Hepatocyte (in vitro differentiated cells): ENCODE measurements around the gene SLC31A2. TPM values are rescaled to one million over a fixed set of nuclear protein-coding genes. Genes with fewer than 3 reads are reported as not detected.

ENCODE experiments used
- DNase-seq: peaks from one replicate; pipeline ENCODE4 v3.0.0-alpha.2; 2016; ENCODE audit warnings: low spot score
- H2AFZ ChIP-seq: fragments of 200-600 bp; sonication (generic); 2 replicates; pipeline ENCODE4 v1.6.0; 2016; ENCODE audit warnings: antibody characterized with exemption, mild to moderate bottlenecking
- H3K27ac ChIP-seq: fragments of 200-600 bp; sonication (generic); 2 replicates; pipeline ENCODE4 v1.5.1; 2016; ENCODE audit warnings: mild to moderate bottlenecking
- H3K27me3 ChIP-seq: fragments of 200-600 bp; sonication (generic); 2 replicates; pipeline ENCODE4 v1.6.1; 2016
- H3K36me3 ChIP-seq: fragments of 200-600 bp; sonication (generic); replicated peaks from 2 replicates; pipeline ENCODE4 v1.5.1; 2016; ENCODE audit warnings: low read depth; ENCODE audit not compliant: insufficient read depth
- H3K4me1 ChIP-seq: fragments of 200-600 bp; sonication (generic); 2 replicates; pipeline ENCODE4 v1.5.1; 2016; ENCODE audit warnings: mild to moderate bottlenecking, moderate library complexity; ENCODE audit not compliant: insufficient read depth
- H3K4me2 ChIP-seq: fragments of 200-600 bp; sonication (generic); 2 replicates; pipeline ENCODE4 v1.6.0; 2016
- H3K4me3 ChIP-seq: fragments of 200-600 bp; sonication (generic); 2 replicates; pipeline ENCODE4 v1.5.1; 2016; ENCODE audit warnings: mild to moderate bottlenecking
- H3K79me2 ChIP-seq: fragments of 200-600 bp; sonication (generic); 2 replicates; pipeline ENCODE4 v1.6.0; 2017; ENCODE audit warnings: mild to moderate bottlenecking
- H3K9me2 ChIP-seq: fragments of 200-600 bp; sonication (generic); replicated peaks from 2 replicates; pipeline ENCODE4 v1.6.0; 2017; ENCODE audit warnings: mild to moderate bottlenecking; ENCODE audit not compliant: insufficient read depth
- H3K9me3 ChIP-seq: fragments of 200-600 bp; sonication (generic); 2 replicates; pipeline ENCODE4 v1.5.1; 2016; ENCODE audit warnings: low read depth, mild to moderate bottlenecking
- H4K20me1 ChIP-seq: fragments of 200-600 bp; sonication (generic); 2 replicates; pipeline ENCODE4 v1.6.0; 2016; ENCODE audit warnings: mild to moderate bottlenecking; ENCODE audit not compliant: insufficient read depth, poor library complexity, severe bottlenecking
- CTCF ChIP-seq: fragments of 200-600 bp; sonication (generic); IDR thresholded peaks from 2 replicates; pipeline ENCODE4 v1.5.1; 2016; ENCODE audit warnings: antibody characterized with exemption, mild to moderate bottlenecking; ENCODE audit not compliant: poor library complexity
- EZH2 ChIP-seq: fragments of 200-600 bp; sonication (generic); IDR thresholded peaks from 2 replicates; pipeline ENCODE4 v1.6.1; 2016; ENCODE audit warnings: antibody characterized with exemption, mild to moderate bottlenecking, borderline replicate concordance
- EZH2phosphoT487 ChIP-seq: fragments of 200-600 bp; sonication (generic); IDR thresholded peaks from one replicate; pipeline ENCODE4 v1.6.1; 2018; ENCODE audit warnings: antibody characterized with exemption, mild to moderate bottlenecking, low read depth, moderate library complexity; ENCODE audit not compliant: unreplicated experiment, severe bottlenecking
- WGBS: methylation state at CpG from one replicate; pipeline ENCODE4 v1.1.6; 2016; ENCODE audit warnings: low lambda C conversion rate; ENCODE audit errors: missing lambda C conversion rate; 5-methylcytosine and 5-hydroxymethylcytosine counted together
- polyA plus RNA-seq: library from polyadenylated mRNA; unstranded; fragments of >200 nt; fragmentation: Nextera tagmentation; extraction: Ambion mirVana; gene quantifications from 2 replicates; pipeline ENCODE4 v1.2.1, GENCODE V29; 2016
- total RNA-seq: library from RNA; depleted of rRNA; stranded (reverse); fragments of >200 nt; gene quantifications from 2 replicates; pipeline ENCODE4 v1.2.3, GENCODE V29; 2014

Gene SLC31A2
- total and polyA plus RNA-seq, 2 experiments from 2014 or later, result 20.1 to 26.9 TPM

- H3K36me3 ChIP-seq, result no peaks in the 10 kb centered on the region
- peak overlapping the region; percentile 83 for H3K27ac ChIP-seq
- WGBS, result 65% methylated on average over 11 of the region's 11 CpGs
- peaks cover 7% of the 10 kb centered on the region for H3K4me1 ChIP-seq
- H3K9me2 ChIP-seq, result no peaks in the 10 kb centered on the region
- peak overlapping the region; percentile 87 for H3K4me2 ChIP-seq
- peak overlapping the region; percentile 82 for H3K4me3 ChIP-seq
- no peaks in the 10 kb centered on the region for H4K20me1 ChIP-seq
- no peak for TF ChIP-seq CTCF
- TF ChIP-seq EZH2, result no peak
- no peak for TF ChIP-seq EZH2phosphoT487
- DNase-seq, result no peak
- no peaks in the 10 kb centered on the region for H3K27me3 ChIP-seq
- H2AFZ ChIP-seq, result peak overlapping the region; percentile 98
- H3K9me3 ChIP-seq, result no peaks in the 10 kb centered on the region
- no peaks in the 10 kb centered on the region for H3K79me2 ChIP-seq
Observed at GRCh38 chr9:113151696-113152630, 1.2 kb downstream of the SLC31A2 start.

GRCh38 chr9:113152699-113153098 is 1.9 kb downstream of the SLC31A2 start:
- no peaks in the 10 kb centered on the region for H3K36me3 ChIP-seq
- DNase-seq, result no peak
- TF ChIP-seq CTCF, result no peak
- TF ChIP-seq EZH2phosphoT487, result no peak
- TF ChIP-seq EZH2, result no peak
- peak overlapping the region; percentile 87 for H3K4me2 ChIP-seq
- H3K9me3 ChIP-seq, result no peaks in the 10 kb centered on the region
- 93% methylated on average over 3 of the region's 3 CpGs for WGBS
- H3K79me2 ChIP-seq, result no peaks in the 10 kb centered on the region
- H3K4me1 ChIP-seq, result peaks cover 7% of the 10 kb centered on the region
- H2AFZ ChIP-seq, result no peak overlapping the region
- no peaks in the 10 kb centered on the region for H3K27me3 ChIP-seq
- H3K9me2 ChIP-seq, result no peaks in the 10 kb centered on the region
- H4K20me1 ChIP-seq, result no peaks in the 10 kb centered on the region
- no peak overlapping the region for H3K27ac ChIP-seq
- H3K4me3 ChIP-seq, result no peak overlapping the region

- Histone ChIP-seq H3K36me3 (no peaks in the 10 kb centered on the region), H3K4me1 (peaks cover 7% of the 10 kb centered on the region), H3K4me2 (no peak overlapping the region), H4K20me1 (no peaks in the 10 kb centered on the region), H3K9me2 (no peaks in the 10 kb centered on the region), H3K9me3 (no peaks in the 10 kb centered on the region), H3K27ac (no peak overlapping the region), H2AFZ (no peak overlapping the region), H3K79me2 (no peaks in the 10 kb centered on the region), H3K4me3 (no peak overlapping the region), H3K27me3 (no peaks in the 10 kb centered on the region)
- DNase-seq, result no peak
- TF ChIP-seq EZH2phosphoT487, result no peak
- TF ChIP-seq CTCF, result no peak
- no peak for TF ChIP-seq EZH2
- WGBS, result 87% methylated on average over 6 of the region's 6 CpGs
Observed at GRCh38 chr9:113153599-113153998, 2.8 kb downstream of the SLC31A2 start.
